Endothelial cell of umbilical vein (primary cell): ENCODE results near the gene TSEN54. TPM values are rescaled to one million over a fixed set of nuclear protein-coding genes. Genes with fewer than 3 reads are reported as not detected.

Source experiments
- BruUV-seq: library from RNA; stranded (reverse); fragments of 400-500 nt; replicated peaks from 2 replicates; lab custom pipeline; 2021; lab: Mats Ljungman, UMichigan
- CTCF ChIA-PET: fragments of 300-600, 350-600 bp; sonication (Branson Sonifier 250); formaldehyde crosslinking; loops from one replicate; lab custom pipeline; 2021; ENCODE audit warnings: antibody characterized with exemption, inconsistent platforms; lab: Charles Lee
- POLR2A ChIA-PET: fragments of 300-600, 350-600 bp; sonication (Branson Sonifier 250); formaldehyde crosslinking; loops from one replicate; lab custom pipeline; 2021; ENCODE audit warnings: antibody characterized with exemption, inconsistent platforms; lab: Charles Lee
- DNase-seq: peaks from one replicate; pipeline ENCODE4 v3.0.0-alpha.2; 2011; ENCODE audit warnings: low read depth, low spot score
- FAIRE-seq: peaks from 2 replicates; lab custom pipeline; 2011; peaks lifted over from hg19 to GRCh38; lab: Jason Lieb, UNC
- H2AFZ ChIP-seq: 2 replicates; pipeline ENCODE4 v1.6.0; 2012; ENCODE audit warnings: low read depth, low read length, control low read depth, inconsistent platforms
- H3K27ac ChIP-seq: 2 replicates; pipeline ENCODE4 v1.5.1; 2011; ENCODE audit warnings: low read depth, mild to moderate bottlenecking, control low read depth, low read length, moderate library complexity; ENCODE audit not compliant: insufficient read depth
- H3K27me3 ChIP-seq, 2 experiments: 2 replicates each; pipeline versions ENCODE4 v1.6.0 to v1.6.1; 2011; ENCODE audit warnings: low read length in 2 of 2, mixed read lengths in 1 of 2; ENCODE audit not compliant: control insufficient read depth in 2 of 2, insufficient read depth in 2 of 2
- H3K36me3 ChIP-seq, 2 experiments: 2 replicates in 1 of 2; 3 replicates in 1 of 2; pipeline ENCODE4 v1.5.1; 2011; ENCODE audit warnings: low read length in 2 of 2, mild to moderate bottlenecking in 1 of 2, moderate library complexity in 1 of 2; ENCODE audit not compliant: control insufficient read depth in 2 of 2, insufficient read depth in 2 of 2; ENCODE audit errors: extremely low read depth in 1 of 2
- H3K4me1 ChIP-seq: 3 replicates; pipeline ENCODE4 v1.5.1; 2011; ENCODE audit warnings: mild to moderate bottlenecking, low read length; ENCODE audit not compliant: control insufficient read depth, insufficient read depth; ENCODE audit errors: extremely low read depth
- H3K4me2 ChIP-seq: 2 replicates; pipeline ENCODE4 v1.6.1; 2011; ENCODE audit warnings: low read length, control low read depth, mixed read lengths; ENCODE audit not compliant: insufficient read depth
- H3K4me3 ChIP-seq, 3 experiments: fragments of 200-600 bp in 1 of 3; sonication (generic), shearing (Covaris generic) in 1 of 3; replicated peaks in 1 of 3; 2 replicates each; pipeline ENCODE4 v1.5.1; 2011 to 2016; ENCODE audit warnings: control low read depth in 3 of 3, low read length in 3 of 3, mild to moderate bottlenecking in 2 of 3, inconsistent platforms in 1 of 3, low read depth in 1 of 3, moderate library complexity in 1 of 3; ENCODE audit not compliant: insufficient read depth in 1 of 3
- H3K79me2 ChIP-seq: 2 replicates; pipeline ENCODE4 v1.6.0; 2012; ENCODE audit warnings: low read length, inconsistent platforms; ENCODE audit not compliant: control insufficient read depth, insufficient read depth
- H3K9ac ChIP-seq: replicated peaks from 2 replicates; pipeline ENCODE3; 2011; ENCODE audit warnings: low read length, control low read depth; ENCODE audit not compliant: insufficient read depth; ENCODE audit errors: extremely low read depth
- H3K9me1 ChIP-seq: replicated peaks from 3 replicates; pipeline ENCODE4 v1.6.0; 2011; ENCODE audit warnings: mild to moderate bottlenecking, low read length; ENCODE audit not compliant: control insufficient read depth, insufficient read depth; ENCODE audit errors: extremely low read depth
- H3K9me3 ChIP-seq: replicated peaks from 2 replicates; pipeline ENCODE4 v1.5.1; 2012; ENCODE audit warnings: low read length, inconsistent platforms; ENCODE audit not compliant: control insufficient read depth, insufficient read depth
- H4K20me1 ChIP-seq: replicated peaks from 2 replicates; pipeline ENCODE3; 2011; ENCODE audit warnings: mild to moderate bottlenecking, low read length; ENCODE audit not compliant: control insufficient read depth, insufficient read depth; ENCODE audit errors: extremely low read depth
- EZH2 ChIP-seq: IDR thresholded peaks from 2 replicates; pipeline ENCODE4 v1.6.1; 2012; ENCODE audit warnings: borderline replicate concordance, low read depth, mild to moderate bottlenecking, moderate library complexity, low read length, inconsistent platforms; ENCODE audit not compliant: severe bottlenecking
- FOS ChIP-seq: IDR thresholded peaks from 2 replicates; pipeline ENCODE4 v1.6.1; 2011; ENCODE audit warnings: mild to moderate bottlenecking, low read length, moderate library complexity, borderline replicate concordance; ENCODE audit not compliant: insufficient read depth
- GATA2 ChIP-seq: IDR thresholded peaks from 2 replicates; pipeline ENCODE4 v1.7.0; 2011; ENCODE audit warnings: low read depth, mild to moderate bottlenecking, moderate library complexity, mixed read lengths, low read length; ENCODE audit not compliant: insufficient read length, insufficient read depth
- JUN ChIP-seq: IDR thresholded peaks from 2 replicates; pipeline ENCODE4 v1.6.1; 2011; ENCODE audit warnings: borderline replicate concordance, low read depth; ENCODE audit not compliant: insufficient read length, insufficient read depth
- MYC ChIP-seq: IDR thresholded peaks from one replicate; pipeline ENCODE4 v1.6.1; 2011; ENCODE audit warnings: mild to moderate bottlenecking, low read depth, low read length
- POLR2A ChIP-seq: IDR thresholded peaks from 2 replicates; pipeline ENCODE4 v1.6.1; 2012; ENCODE audit warnings: low read depth, mild to moderate bottlenecking, control low read depth, low read length
- POLR2AphosphoS5 ChIP-seq: IDR thresholded peaks from 2 replicates; pipeline ENCODE4 v1.6.1; 2012; ENCODE audit warnings: low read depth, mild to moderate bottlenecking, control low read depth, low read length, moderate library complexity; ENCODE audit not compliant: insufficient read depth
- dilution Hi-C: fragments of 300-500 bp; cut with MboI; formaldehyde crosslinking; loops from one replicate; pipeline ENCODE4 v1.15.0; 2019; ENCODE audit warnings: low sequenced_read_pairs; ENCODE audit not compliant: extremely low pct_ligation_motif_present
- intact Hi-C: fragments of 100-400 bp; cut with micrococcal nuclease; formaldehyde crosslinking; loops from one replicate; pipeline ENCODE4 v1.10.0; 2022
- polyA plus RNA-seq, 4 experiments: library from polyadenylated mRNA; depleted of rRNA in 3 of 4; stranded (reverse) in 3 of 4; unstranded in 1 of 4; fragments of >200 nt; gene quantifications; 2 replicates each; pipeline versions ENCODE4 v1.2.1 to v1.2.3, GENCODE V29; 2011 to 2012; ENCODE audit warnings: missing spikeins in 1 of 4
- total RNA-seq: library from RNA; stranded (reverse); gene quantifications from 2 replicates; pipeline ENCODE4 v1.2.3, GENCODE V29; 2021
- TF ChIP-seq, protein P1 (sequence below): IDR thresholded peaks from 2 replicates; pipeline ENCODE4 v1.6.1; 2011; ENCODE audit not compliant: insufficient read depth, insufficient read length
- TF ChIP-seq, protein P2 (sequence below), 2 donors: IDR thresholded peaks; 1 replicate in 1 of 2; 2 replicates in 1 of 2; pipeline ENCODE4 v1.5.1; 2011; ENCODE audit warnings: low read length in 2 of 2, mild to moderate bottlenecking in 2 of 2, moderate library complexity in 2 of 2, control low read depth in 1 of 2, inconsistent platforms in 1 of 2, low read depth in 1 of 2; ENCODE audit not compliant: insufficient read depth in 1 of 2; ENCODE audit errors: extremely low read depth in 1 of 2

Gene TSEN54
- total and polyA plus RNA-seq, 2 donors (not counting 3 experiments of a cell fraction or from before 2014, with no cell fraction given): 22.3 to 26.3 TPM

DNA sequence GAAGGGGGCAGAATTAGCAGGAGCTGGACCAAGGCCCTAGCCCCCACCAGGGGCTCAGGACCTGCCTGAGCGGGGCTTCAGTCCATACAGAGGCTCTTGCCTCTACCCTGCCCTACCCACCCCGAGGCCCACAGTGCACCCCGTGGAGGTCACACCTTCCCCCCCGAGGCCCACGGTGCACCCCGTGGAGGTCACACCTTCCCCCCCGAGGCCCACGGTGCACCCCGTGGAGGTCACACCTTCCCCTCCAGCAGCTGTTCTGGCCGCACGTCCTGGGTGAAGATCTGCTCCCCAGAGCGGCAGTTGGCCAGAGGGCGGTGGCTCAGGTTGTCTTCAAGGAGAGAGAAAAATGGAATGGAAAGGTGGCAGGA, 12.4 kb upstream of the TSEN54 start:
- CTCF ChIA-PET: interaction anchor here (1.5 to 2.2 kb wide), 2 partner anchors 13 kb away, joined by 7 read pairs; partner anchors contain the start of gene TSEN54
- no peak overlapping the region for H2AFZ ChIP-seq
- dilution Hi-C loops: no loop called here

More for the DNA sequence above, 12.4 kb upstream of the TSEN54 start:
- Histone ChIP-seq H3K27ac (no peak overlapping the region), H3K4me2 (no peak overlapping the region), H3K4me1 (no peaks in the 10 kb centered on the region), H3K9me1 (no peaks in the 10 kb centered on the region), H3K36me3 (peaks cover 0 to 33% of the 10 kb centered on the region in 2 experiments), H3K9ac (no peak overlapping the region), H3K79me2 (no peaks in the 10 kb centered on the region), H3K4me3 (no peak overlapping the region), H4K20me1 (no peaks in the 10 kb centered on the region), H3K9me3 (no peaks in the 10 kb centered on the region), H3K27me3 (no peaks in the 10 kb centered on the region)
- intact Hi-C loops: no loop called here
- BruUV-seq: no TSS peak
- FAIRE-seq (no peak), DNase-seq (no peak)
- TF ChIP-seq JUN (no peak), EZH2 (no peak), POLR2A (no peak), MYC (no peak), GATA2 (no peak), POLR2AphosphoS5 (no peak), FOS (no peak)
- TF ChIP-seq, protein P1, sequence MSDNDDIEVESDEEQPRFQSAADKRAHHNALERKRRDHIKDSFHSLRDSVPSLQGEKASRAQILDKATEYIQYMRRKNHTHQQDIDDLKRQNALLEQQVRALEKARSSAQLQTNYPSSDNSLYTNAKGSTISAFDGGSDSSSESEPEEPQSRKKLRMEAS: no peak
- TF ChIP-seq, protein P2, sequence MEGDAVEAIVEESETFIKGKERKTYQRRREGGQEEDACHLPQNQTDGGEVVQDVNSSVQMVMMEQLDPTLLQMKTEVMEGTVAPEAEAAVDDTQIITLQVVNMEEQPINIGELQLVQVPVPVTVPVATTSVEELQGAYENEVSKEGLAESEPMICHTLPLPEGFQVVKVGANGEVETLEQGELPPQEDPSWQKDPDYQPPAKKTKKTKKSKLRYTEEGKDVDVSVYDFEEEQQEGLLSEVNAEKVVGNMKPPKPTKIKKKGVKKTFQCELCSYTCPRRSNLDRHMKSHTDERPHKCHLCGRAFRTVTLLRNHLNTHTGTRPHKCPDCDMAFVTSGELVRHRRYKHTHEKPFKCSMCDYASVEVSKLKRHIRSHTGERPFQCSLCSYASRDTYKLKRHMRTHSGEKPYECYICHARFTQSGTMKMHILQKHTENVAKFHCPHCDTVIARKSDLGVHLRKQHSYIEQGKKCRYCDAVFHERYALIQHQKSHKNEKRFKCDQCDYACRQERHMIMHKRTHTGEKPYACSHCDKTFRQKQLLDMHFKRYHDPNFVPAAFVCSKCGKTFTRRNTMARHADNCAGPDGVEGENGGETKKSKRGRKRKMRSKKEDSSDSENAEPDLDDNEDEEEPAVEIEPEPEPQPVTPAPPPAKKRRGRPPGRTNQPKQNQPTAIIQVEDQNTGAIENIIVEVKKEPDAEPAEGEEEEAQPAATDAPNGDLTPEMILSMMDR (IDR thresholded peaks at IDR 0.05; ENCODE audit: extremely low read depth in 1 of 2, insufficient read depth in 1 of 2, low read depth in 1 of 2, low read length in 2 of 2): no peak
- POLR2A ChIA-PET: no interaction called here
